GM12878 (cell line): ENCODE results near the gene SCN7A. TPM values are rescaled to one million over a fixed set of nuclear protein-coding genes. Genes with fewer than 3 reads are reported as not detected.

ENCODE experiments used
- ATAC-seq: fragments of 200-7000 bp; cut with Tn5 transposase; 3 replicates; pipeline ENCODE4 v1.9.1; 2020; ENCODE audit warnings: mild to moderate bottlenecking, moderate library complexity
- Bru-seq: library from RNA; stranded (reverse); fragments of 400-500 nt; gene quantifications from one replicate; lab custom pipeline; 2021; lab: Mats Ljungman, UMichigan
- BruChase-seq, 2 experiments: library from RNA; stranded (reverse); fragments of 400-500 nt; gene quantifications; one replicate each; lab custom pipeline; 2021; lab: Mats Ljungman, UMichigan
- BruUV-seq: library from RNA; stranded (reverse); fragments of 400-500 nt; replicated peaks from 2 replicates; lab custom pipeline; 2021; lab: Mats Ljungman, UMichigan
- CTCF ChIA-PET: fragments of 300-600 bp; sonication (Branson Sonifier 250); formaldehyde crosslinking; extraction: SDS; loops from one replicate; lab custom pipeline; 2021; ENCODE audit warnings: inconsistent platforms; lab: Yijun Ruan, JAX
- POLR2A ChIA-PET: fragments of 350-600 bp; formaldehyde crosslinking; extraction: SDS; loops from one replicate; lab custom pipeline; 2021; ENCODE audit warnings: inconsistent platforms; lab: Charles Lee
- RAD21 ChIA-PET: fragments of 300-600 bp; sonication (Branson Sonifier 250); formaldehyde crosslinking; loops from one replicate; lab custom pipeline; 2023; ENCODE audit warnings: antibody characterized with exemption; ENCODE audit not compliant: unreplicated experiment; lab: Charles Lee
- SMC1A ChIA-PET: fragments of 300-600 bp; sonication (Branson Sonifier 250); formaldehyde crosslinking; loops from one replicate; lab custom pipeline; 2023; ENCODE audit not compliant: unreplicated experiment, uncharacterized antibody; lab: Charles Lee
- DNase-seq: peaks from one replicate; pipeline ENCODE4 v3.0.0-alpha.2; 2011; ENCODE audit warnings: low read depth, low spot score
- FAIRE-seq: peaks from 3 replicates; lab custom pipeline; 2011; peaks lifted over from hg19 to GRCh38; lab: Jason Lieb, UNC
- H2AFZ ChIP-seq: 2 replicates; pipeline ENCODE4 v1.6.0; 2011; ENCODE audit warnings: low read depth, low read length, control low read depth; ENCODE audit not compliant: control insufficient read depth
- H3K27ac ChIP-seq: 2 replicates; pipeline ENCODE4 v1.5.1; 2011; ENCODE audit warnings: control low read depth; ENCODE audit not compliant: control insufficient read depth, insufficient read depth
- H3K27me3 ChIP-seq, 2 experiments: replicated peaks in 1 of 2; 2 replicates each; pipeline versions ENCODE4 v1.6.0 to v1.6.1; 2011; ENCODE audit warnings: low read length in 1 of 2; ENCODE audit not compliant: control insufficient read depth in 2 of 2, insufficient read depth in 2 of 2
- H3K36me3 ChIP-seq, 2 experiments: 2 replicates each; pipeline ENCODE4 v1.5.1; 2011; ENCODE audit warnings: low read length in 1 of 2; ENCODE audit not compliant: control insufficient read depth in 2 of 2, insufficient read depth in 2 of 2
- H3K4me1 ChIP-seq: 2 replicates; pipeline ENCODE4 v1.6.1; 2011; ENCODE audit warnings: mild to moderate bottlenecking, low read length, moderate library complexity, mixed read lengths; ENCODE audit not compliant: control insufficient read depth, insufficient read depth
- H3K4me2 ChIP-seq: 2 replicates; pipeline ENCODE4 v1.6.0; 2011; ENCODE audit warnings: control low read depth; ENCODE audit not compliant: control insufficient read depth, insufficient read depth
- H3K4me3 ChIP-seq: fragments of 200-600 bp; sonication (generic); 2 replicates; pipeline ENCODE4 v1.5.1; 2016
- H3K79me2 ChIP-seq: 2 replicates; pipeline ENCODE4 v1.6.0; 2011; ENCODE audit warnings: low read length; ENCODE audit not compliant: control insufficient read depth, insufficient read depth
- H3K9ac ChIP-seq: 2 replicates; pipeline ENCODE4 v1.8.0; 2011; ENCODE audit warnings: low read length, control low read depth, mixed read lengths; ENCODE audit not compliant: control insufficient read depth, insufficient read depth
- H3K9me3 ChIP-seq: replicated peaks from 3 replicates; pipeline ENCODE4 v1.5.1; 2011; ENCODE audit warnings: mild to moderate bottlenecking, low read length; ENCODE audit not compliant: control insufficient read depth, insufficient read depth
- H4K20me1 ChIP-seq: 2 replicates; pipeline ENCODE4 v1.6.0; 2011; ENCODE audit not compliant: control insufficient read depth, insufficient read depth
- BHLHE40 ChIP-seq, 2 experiments: fragments of 450-650 bp in 1 of 2; IDR thresholded peaks; 2 replicates each; pipeline ENCODE4 v1.6.1; 2011 to 2017; ENCODE audit warnings: low read depth in 2 of 2, borderline replicate concordance in 1 of 2, improper control_type of control experiment in 1 of 2, low read length in 1 of 2, mild to moderate bottlenecking in 1 of 2
- FOXM1 ChIP-seq: IDR thresholded peaks from 2 replicates; pipeline ENCODE4 v1.6.1; 2012; ENCODE audit warnings: low read depth, mild to moderate bottlenecking, inconsistent platforms, low read length, moderate library complexity
- JUND ChIP-seq: IDR thresholded peaks from 2 replicates; pipeline ENCODE4 v1.6.1; 2012; ENCODE audit warnings: low read depth, mild to moderate bottlenecking, low read length, improper control_type of control experiment, moderate library complexity
- MEF2A ChIP-seq: IDR thresholded peaks from 2 replicates; pipeline ENCODE4 v1.6.1; 2011; ENCODE audit warnings: low read depth, mild to moderate bottlenecking, low read length, moderate library complexity; ENCODE audit not compliant: insufficient read depth
- NFIC ChIP-seq: IDR thresholded peaks from 2 replicates; pipeline ENCODE4 v1.6.1; 2012; ENCODE audit warnings: low read depth, mild to moderate bottlenecking, inconsistent platforms, low read length, moderate library complexity
- POLR2AphosphoS2 ChIP-seq: IDR thresholded peaks from 2 replicates; pipeline ENCODE4 v1.6.1; 2011; ENCODE audit warnings: low read depth, mild to moderate bottlenecking, low read length, improper control_type of control experiment, moderate library complexity
- POLR2AphosphoS5 ChIP-seq: IDR thresholded peaks from 2 replicates; pipeline ENCODE4 v1.6.1; 2011; ENCODE audit warnings: mild to moderate bottlenecking, low read length, inconsistent platforms
- RBBP5 ChIP-seq: fragments of 200-600 bp; sonication (generic); conservative IDR thresholded peaks from 2 replicates; pipeline ENCODE4 v1.6.1; 2016
- RCOR1 ChIP-seq: conservative IDR thresholded peaks from 2 replicates; pipeline ENCODE4 v1.6.1; 2012; ENCODE audit warnings: low read depth, low read length, improper control_type of control experiment
- SMARCA5 ChIP-seq: fragments of 450-650 bp; IDR thresholded peaks from 2 replicates; pipeline ENCODE4 v1.6.1; 2017; ENCODE audit warnings: mild to moderate bottlenecking
- WGBS: methylation state at CpG from one replicate; pipeline ENCODE4 v1.1.6; 2016; ENCODE audit warnings: low lambda C conversion rate; ENCODE audit not compliant: insufficient replicate concordance, insufficient coverage; ENCODE audit errors: missing lambda C conversion rate; 5-methylcytosine and 5-hydroxymethylcytosine counted together
- in situ Hi-C: fragments of 300-500 bp; cut with MboI; formaldehyde crosslinking; loops from 9 replicates; pipeline ENCODE4 v1.14.3; 2018; ENCODE audit warnings: mixed read lengths
- intact Hi-C: fragments of 100-400 bp; cut with micrococcal nuclease; formaldehyde crosslinking; loops from one replicate; pipeline ENCODE4 v1.14.2; 2022; ENCODE audit not compliant: unreplicated experiment
- long read RNA-seq, 2 experiments: library from polyadenylated mRNA; unstranded; transcript quantifications; one replicate each; pipeline ENCODE4 v2.0.0, GENCODE V29; 2019 to 2020
- polyA minus RNA-seq, 3 experiments: library from RNA; depleted of rRNA, polyadenylated mRNA; stranded (reverse); fragments of >200 nt; gene quantifications; 2 replicates each; pipeline ENCODE4 v1.2.3, GENCODE V29; 2011
- polyA plus RNA-seq, 11 experiments: library from polyadenylated mRNA; depleted of rRNA in 4 of 11; unstranded in 6 of 11; stranded (reverse) in 5 of 11; fragments of >200 nt; fragmentation: Nextera tagmentation in 4 of 11; fragmentation: Illumina TruSeq in 1 of 11; extraction: Ambion mirVana in 4 of 11; extraction: Trizol in 1 of 11; gene quantifications; 1 replicate in 1 of 11; 2 replicates in 10 of 11; pipeline versions ENCODE4 v1.2.1 to v1.2.3, GENCODE V29; 2011 to 2016; ENCODE audit warnings: inconsistent platforms in 2 of 11, missing spikeins in 2 of 11, low read depth in 1 of 11
- total RNA-seq, 4 experiments: library from RNA; depleted of rRNA in 3 of 4; stranded (reverse); fragments of >200 nt in 3 of 4; fragmentation: Illumina TruSeq in 1 of 4; extraction: Trizol in 1 of 4; gene quantifications; 2 replicates each; pipeline versions ENCODE4 v1.2.1 to v1.2.3, GENCODE V29; 2013 to 2021
- TF ChIP-seq, protein P1 (sequence below): IDR thresholded peaks from 2 replicates; pipeline ENCODE4 v1.6.1; 2012; ENCODE audit warnings: low read depth, low read length, improper control_type of control experiment
- TF ChIP-seq, protein P2 (sequence below): fragments of 450-650 bp; IDR thresholded peaks from 2 replicates; pipeline ENCODE4 v1.6.1; 2017; ENCODE audit warnings: low read depth, mild to moderate bottlenecking, moderate library complexity

The SCN7A gene
- not detected in 2 replicates for total RNA-seq (2013; cell fraction: nucleolus; rRNA removed)
- total RNA-seq (2014; rRNA removed) (not detected in 2 replicates), total RNA-seq (2014; rRNA removed; fragmentation: Illumina TruSeq; extraction: Trizol) (not detected in 2 replicates), total RNA-seq (2021) (0.05 TPM in 1 of 2 replicates, not detected in the other), polyA plus RNA-seq (2011; rRNA removed) (not detected in 2 replicates), polyA plus RNA-seq (2014; fragmentation: Illumina TruSeq; extraction: Trizol) (not detected in 2 replicates), polyA plus RNA-seq (2014; fragmentation: Nextera tagmentation; extraction: Ambion mirVana) (not detected), polyA plus RNA-seq (2014; rRNA removed) (not detected in 2 replicates), polyA plus RNA-seq (2016; fragmentation: Nextera tagmentation; extraction: Ambion mirVana) (not detected), polyA minus RNA-seq (2011; rRNA and poly(A)+ RNA removed) (not detected in 2 replicates), Bru-seq, nascent RNA (not detected), BruChase-seq, experiment 1, labeled RNA remaining after a 6-hour chase (not detected), BruChase-seq, experiment 2, labeled RNA remaining after a 2-hour chase (not detected)
- polyA plus RNA-seq (2011; ENCODE audit: low read depth) = not detected
- polyA plus RNA-seq (2011; cell fraction: cytosol; rRNA removed) = not detected in 2 replicates
- not detected in 2 replicates for polyA plus RNA-seq (2011; cell fraction: nucleus; rRNA removed)
- polyA plus RNA-seq (2012) = not detected in 2 replicates
- not detected in 2 replicates for polyA minus RNA-seq (2011; cell fraction: cytosol; rRNA and poly(A)+ RNA removed)
- not detected in 2 replicates for polyA minus RNA-seq (2011; cell fraction: nucleus; rRNA and poly(A)+ RNA removed)
- long read RNA-seq, experiment 1 = 0 reads
- long read RNA-seq, experiment 2 = 0 reads

DNA sequence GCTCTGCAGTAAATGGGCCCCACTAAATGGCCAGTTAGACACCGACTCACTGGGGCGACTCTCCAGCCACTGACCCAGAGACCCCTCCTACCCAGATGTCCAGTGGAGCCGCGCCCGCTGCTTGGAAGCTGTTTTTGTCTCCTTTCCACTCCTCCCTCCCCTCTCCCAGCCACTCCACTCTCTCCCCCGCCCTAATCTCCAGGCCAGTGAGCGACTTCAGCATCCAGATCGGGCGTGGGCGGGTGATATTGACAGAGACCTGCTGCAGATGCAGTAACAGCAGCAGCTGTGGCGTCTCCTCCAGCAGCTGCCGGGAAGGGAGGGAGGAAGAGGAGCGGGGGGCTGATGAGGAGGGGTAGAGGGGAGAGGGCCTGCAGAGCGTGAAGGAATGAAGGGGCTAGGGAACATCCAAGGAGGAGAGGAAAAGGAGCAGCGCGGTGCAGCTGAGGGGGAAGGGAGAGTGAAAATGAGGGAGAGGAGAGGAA is at the start of gene SCN7A:
Gene SCN7A (minus strand): TSS at position 110 of the 485 bp plus-strand sequence. CDS start 16,553 bp downstream, outside the sequence.
- Histone ChIP-seq H3K27me3 (no peaks in the 10 kb centered on the region), H2AFZ (no peak within 1 kb of the TSS), H3K27ac (no peak within 1 kb of the TSS), H3K4me3 (no peak within 1 kb of the TSS), H3K36me3 (no peaks in the 10 kb centered on the region), H3K9me3 (no peaks in the 10 kb centered on the region), H3K79me2 (no peaks in the 10 kb centered on the region), H3K4me1 (no peaks in the 10 kb centered on the region), H3K9ac (no peak within 1 kb of the TSS), H3K4me2 (no peak within 1 kb of the TSS), H4K20me1 (no peaks in the 10 kb centered on the region)
- SMC1A ChIA-PET = no interaction called here
- ATAC-seq (no peak; the same call in 2 of the 3 replicates), FAIRE-seq (no peak), DNase-seq (no peak)
- POLR2A ChIA-PET = no interaction called here
- CTCF ChIA-PET = interaction anchor here (1.2 kb wide), 1 partner anchor 22 kb away, joined by 3 read pairs; no protein-coding TSS in a partner anchor
- WGBS = 9% methylated on average over 12 of the region's 16 CpGs
- RAD21 ChIA-PET = no interaction called here
- no TSS peak for BruUV-seq
- in situ Hi-C loops = no loop called here
- TF ChIP-seq, protein P1, sequence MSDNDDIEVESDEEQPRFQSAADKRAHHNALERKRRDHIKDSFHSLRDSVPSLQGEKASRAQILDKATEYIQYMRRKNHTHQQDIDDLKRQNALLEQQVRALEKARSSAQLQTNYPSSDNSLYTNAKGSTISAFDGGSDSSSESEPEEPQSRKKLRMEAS = no peak
- TF ChIP-seq BHLHE40 (IDR thresholded peaks at IDR 0.05; ENCODE audit: borderline replicate concordance in 1 of 2, low read depth in 2 of 2, low read length in 1 of 2) (no peak), POLR2AphosphoS5 (no peak), POLR2AphosphoS2 (no peak), SMARCA5 (no peak), NFIC (no peak), RCOR1 (no peak), FOXM1 (no peak), RBBP5 (no peak), MEF2A (no peak), JUND (no peak)
- TF ChIP-seq, protein P2, sequence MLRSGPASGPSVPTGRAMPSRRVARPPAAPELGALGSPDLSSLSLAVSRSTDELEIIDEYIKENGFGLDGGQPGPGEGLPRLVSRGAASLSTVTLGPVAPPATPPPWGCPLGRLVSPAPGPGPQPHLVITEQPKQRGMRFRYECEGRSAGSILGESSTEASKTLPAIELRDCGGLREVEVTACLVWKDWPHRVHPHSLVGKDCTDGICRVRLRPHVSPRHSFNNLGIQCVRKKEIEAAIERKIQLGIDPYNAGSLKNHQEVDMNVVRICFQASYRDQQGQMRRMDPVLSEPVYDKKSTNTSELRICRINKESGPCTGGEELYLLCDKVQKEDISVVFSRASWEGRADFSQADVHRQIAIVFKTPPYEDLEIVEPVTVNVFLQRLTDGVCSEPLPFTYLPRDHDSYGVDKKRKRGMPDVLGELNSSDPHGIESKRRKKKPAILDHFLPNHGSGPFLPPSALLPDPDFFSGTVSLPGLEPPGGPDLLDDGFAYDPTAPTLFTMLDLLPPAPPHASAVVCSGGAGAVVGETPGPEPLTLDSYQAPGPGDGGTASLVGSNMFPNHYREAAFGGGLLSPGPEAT = no peak
- TF ChIP-seq, all 136 proteins: peak for 0
- intact Hi-C loops = no loop called here
